Measurements from ENCODE around the gene BSDC1. TPM values are rescaled to one million over a fixed set of nuclear protein-coding genes. Genes with fewer than 3 reads are reported as not detected.

The BSDC1 gene
- total RNA-seq, 1 experiment from 2014 or later = 47.0 TPM

DNA sequence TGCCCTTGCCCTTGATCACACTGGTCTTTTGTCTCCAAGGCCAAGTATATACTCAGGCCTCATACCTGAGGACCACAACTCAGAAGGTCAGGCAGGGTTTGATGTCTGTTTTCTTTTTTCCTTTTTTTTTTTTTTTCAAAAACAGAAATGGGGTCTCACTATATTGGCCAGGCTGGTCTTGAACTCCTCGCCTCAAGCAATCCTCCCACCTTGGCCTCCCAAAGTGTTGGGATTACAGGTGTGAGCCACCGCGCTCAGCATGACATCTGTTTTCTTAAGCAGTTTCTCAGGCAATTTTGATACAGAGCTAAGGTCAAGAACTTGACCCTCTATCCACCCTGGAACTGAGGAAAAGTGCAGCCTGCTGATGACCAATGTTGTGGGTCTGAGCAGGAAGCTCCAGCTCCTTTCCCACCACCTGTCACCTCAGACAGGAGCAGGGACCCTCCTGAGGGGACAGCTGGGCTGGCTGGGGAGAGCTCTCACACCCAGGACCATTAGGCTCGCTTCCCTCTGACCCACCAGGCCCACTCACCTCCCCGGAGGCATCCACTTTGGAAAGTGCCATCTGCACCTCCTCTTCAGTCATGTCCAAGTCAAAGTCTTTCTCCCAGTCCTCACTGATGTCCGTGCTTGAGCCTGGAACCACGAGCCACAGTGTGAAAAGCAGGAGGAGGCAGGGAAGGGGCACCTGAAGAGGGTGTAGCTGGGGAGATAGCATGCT, 26.2 kb downstream of the BSDC1 start:
- no peaks in the 10 kb centered on the region for H3K9me3 ChIP-seq (ENCODE audit: control insufficient read depth in 1 of 2, insufficient read depth in 1 of 2, low read depth in 1 of 2, low read length in 2 of 2)
- H2AFZ ChIP-seq (ENCODE audit: low read depth, low read length, poor library complexity, severe bottlenecking) = no peak overlapping the region
- DNase-seq (ENCODE audit: low read depth, low spot score) (no peak), ATAC-seq (no peak)
- ChIA-PET CTCF (no interaction called here), POLR2A (no interaction called here), RAD21 (ENCODE audit: low non-redundant PET in 1 of 2, low total read pairs in 2 of 2, uncharacterized antibody in 2 of 2, unreplicated experiment in 2 of 2) (no interaction called here)
- no peak overlapping the region for H3K9ac ChIP-seq (ENCODE audit: low read length)
- TF ChIP-seq ZFX (IDR thresholded peaks at IDR 0.05) (no peak), CEBPB (IDR thresholded peaks at IDR 0.05; ENCODE audit: low read depth) (no peak), POLR2A (IDR thresholded peaks at IDR 0.05; ENCODE audit: borderline replicate concordance, extremely low read depth, insufficient read depth, insufficient read length) (no peak), SP1 (IDR thresholded peaks at IDR 0.05; ENCODE audit: low read depth) (no peak), POLR2AphosphoS5 (IDR thresholded peaks at IDR 0.05; ENCODE audit: low read depth, low read length) (no peak)
- TF ChIP-seq, protein P1, sequence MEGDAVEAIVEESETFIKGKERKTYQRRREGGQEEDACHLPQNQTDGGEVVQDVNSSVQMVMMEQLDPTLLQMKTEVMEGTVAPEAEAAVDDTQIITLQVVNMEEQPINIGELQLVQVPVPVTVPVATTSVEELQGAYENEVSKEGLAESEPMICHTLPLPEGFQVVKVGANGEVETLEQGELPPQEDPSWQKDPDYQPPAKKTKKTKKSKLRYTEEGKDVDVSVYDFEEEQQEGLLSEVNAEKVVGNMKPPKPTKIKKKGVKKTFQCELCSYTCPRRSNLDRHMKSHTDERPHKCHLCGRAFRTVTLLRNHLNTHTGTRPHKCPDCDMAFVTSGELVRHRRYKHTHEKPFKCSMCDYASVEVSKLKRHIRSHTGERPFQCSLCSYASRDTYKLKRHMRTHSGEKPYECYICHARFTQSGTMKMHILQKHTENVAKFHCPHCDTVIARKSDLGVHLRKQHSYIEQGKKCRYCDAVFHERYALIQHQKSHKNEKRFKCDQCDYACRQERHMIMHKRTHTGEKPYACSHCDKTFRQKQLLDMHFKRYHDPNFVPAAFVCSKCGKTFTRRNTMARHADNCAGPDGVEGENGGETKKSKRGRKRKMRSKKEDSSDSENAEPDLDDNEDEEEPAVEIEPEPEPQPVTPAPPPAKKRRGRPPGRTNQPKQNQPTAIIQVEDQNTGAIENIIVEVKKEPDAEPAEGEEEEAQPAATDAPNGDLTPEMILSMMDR (IDR thresholded peaks at IDR 0.05 in 2 of 3, conservative IDR thresholded peaks at IDR 0.05 in 1 of 3; ENCODE audit: borderline replicate concordance in 1 of 3, insufficient read depth in 1 of 3, low read depth in 2 of 3, low read length in 2 of 3) = no peak
- TF ChIP-seq, protein P2, sequence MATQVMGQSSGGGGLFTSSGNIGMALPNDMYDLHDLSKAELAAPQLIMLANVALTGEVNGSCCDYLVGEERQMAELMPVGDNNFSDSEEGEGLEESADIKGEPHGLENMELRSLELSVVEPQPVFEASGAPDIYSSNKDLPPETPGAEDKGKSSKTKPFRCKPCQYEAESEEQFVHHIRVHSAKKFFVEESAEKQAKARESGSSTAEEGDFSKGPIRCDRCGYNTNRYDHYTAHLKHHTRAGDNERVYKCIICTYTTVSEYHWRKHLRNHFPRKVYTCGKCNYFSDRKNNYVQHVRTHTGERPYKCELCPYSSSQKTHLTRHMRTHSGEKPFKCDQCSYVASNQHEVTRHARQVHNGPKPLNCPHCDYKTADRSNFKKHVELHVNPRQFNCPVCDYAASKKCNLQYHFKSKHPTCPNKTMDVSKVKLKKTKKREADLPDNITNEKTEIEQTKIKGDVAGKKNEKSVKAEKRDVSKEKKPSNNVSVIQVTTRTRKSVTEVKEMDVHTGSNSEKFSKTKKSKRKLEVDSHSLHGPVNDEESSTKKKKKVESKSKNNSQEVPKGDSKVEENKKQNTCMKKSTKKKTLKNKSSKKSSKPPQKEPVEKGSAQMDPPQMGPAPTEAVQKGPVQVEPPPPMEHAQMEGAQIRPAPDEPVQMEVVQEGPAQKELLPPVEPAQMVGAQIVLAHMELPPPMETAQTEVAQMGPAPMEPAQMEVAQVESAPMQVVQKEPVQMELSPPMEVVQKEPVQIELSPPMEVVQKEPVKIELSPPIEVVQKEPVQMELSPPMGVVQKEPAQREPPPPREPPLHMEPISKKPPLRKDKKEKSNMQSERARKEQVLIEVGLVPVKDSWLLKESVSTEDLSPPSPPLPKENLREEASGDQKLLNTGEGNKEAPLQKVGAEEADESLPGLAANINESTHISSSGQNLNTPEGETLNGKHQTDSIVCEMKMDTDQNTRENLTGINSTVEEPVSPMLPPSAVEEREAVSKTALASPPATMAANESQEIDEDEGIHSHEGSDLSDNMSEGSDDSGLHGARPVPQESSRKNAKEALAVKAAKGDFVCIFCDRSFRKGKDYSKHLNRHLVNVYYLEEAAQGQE (IDR thresholded peaks at IDR 0.05; ENCODE audit: low read depth) = no peak
- H3K9me2 ChIP-seq (ENCODE audit: insufficient read depth) = no peaks in the 10 kb centered on the region
- H4K20me1 ChIP-seq (ENCODE audit: insufficient read depth) = no peaks in the 10 kb centered on the region
- BruUV-seq (replicated peaks) = no TSS peak
- no peaks in the 10 kb centered on the region for H3K79me2 ChIP-seq (ENCODE audit: insufficient read depth, low read length)
- H3K4me2 ChIP-seq (ENCODE audit: low read length) = no peak overlapping the region
- intact Hi-C loops (cut with micrococcal nuclease) = no loop called here
- H3K4me3 ChIP-seq (replicated peaks in 1 of 2; ENCODE audit: low read depth in 1 of 2, low read length in 2 of 2) = no peak overlapping the region
- no peak overlapping the region for H3K27ac ChIP-seq (ENCODE audit: low read depth, low read length)
- H3K27me3 ChIP-seq (ENCODE audit: insufficient read depth, low read length) = no peaks in the 10 kb centered on the region
- H3K4me1 ChIP-seq (ENCODE audit: control insufficient read depth in 1 of 2, insufficient read depth in 2 of 2, low read length in 2 of 2) = no peaks in the 10 kb centered on the region
- H3K36me3 ChIP-seq (ENCODE audit: control insufficient read depth in 1 of 2, insufficient read depth in 2 of 2, low read length in 2 of 2) = peaks cover 11 to 17% of the 10 kb centered on the region in 2 experiments

Measured in HCT116 (cell line).